ENCODE results near the gene AXL.
A peak's percentile ranks its signal among the peaks of the same experiment; 100 is the strongest.

AXL gene

GRCh38 chr19:41308450-41309179 is 89.6 kb downstream of the AXL start:
- ATAC-seq (peak; percentile 53), DNase-seq (peak; percentile 95)

DNA sequence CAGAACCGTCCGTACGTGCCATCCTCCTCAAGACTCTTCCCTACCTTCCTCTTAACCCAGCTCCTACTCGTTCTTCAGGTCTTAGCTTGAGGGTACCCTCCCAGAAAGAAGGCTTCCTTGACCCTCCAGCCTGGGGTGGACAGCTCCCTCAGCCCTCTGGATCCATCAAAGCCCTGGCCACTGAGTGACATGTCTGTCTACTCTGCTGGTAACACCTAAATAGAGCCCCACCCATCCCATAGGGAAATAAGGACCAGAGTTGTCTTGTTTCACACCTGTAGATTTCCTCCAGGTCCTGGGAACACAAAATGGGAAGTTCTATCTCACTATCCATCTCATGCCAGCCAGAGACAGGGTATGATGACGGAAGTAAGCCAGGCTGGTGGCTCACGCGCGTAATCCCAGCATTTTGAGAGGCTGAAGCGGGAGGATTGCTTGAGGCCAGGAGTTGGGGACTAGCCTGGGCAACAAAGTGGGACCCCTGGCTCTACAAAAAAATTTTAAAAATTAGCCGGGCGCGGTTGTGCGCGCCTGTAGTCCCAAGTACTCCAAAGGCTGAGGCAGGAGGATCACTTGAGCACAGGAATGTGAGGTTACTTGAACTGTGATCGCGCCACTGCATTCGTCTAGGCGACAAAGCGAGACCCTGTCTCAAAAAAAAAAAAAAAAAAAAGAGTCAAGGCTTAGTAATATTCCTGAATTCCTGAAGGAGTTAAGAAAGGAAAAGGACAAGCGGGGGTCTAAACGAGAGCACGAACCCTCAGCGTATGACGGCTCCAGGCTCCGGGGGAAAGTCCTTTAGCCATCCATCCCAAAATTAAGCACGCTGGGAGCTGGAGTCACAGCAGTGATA is 90.4 kb downstream of the AXL start:
- DNase-seq = no peak
- ATAC-seq = peak; percentile 3

- ATAC-seq = peak; percentile 68
- DNase-seq = peak; percentile 91
Measured at GRCh38 chr19:41310033-41310831, 91.2 kb downstream of the AXL start, which contains the start of gene CCDC97. Gene CCDC97 (plus strand): TSS chr19:41310172. CDS start chr19:41310311, 139 bp downstream.

GRCh38 chr19:41311072-41311471 is 92.0 kb downstream of the AXL start:
- DNase-seq = no peak
- ATAC-seq = no peak
